Panc1 (cell line): ENCODE results near the gene PRKG1. TPM values are rescaled to one million over a fixed set of nuclear protein-coding genes. Genes with fewer than 3 reads are reported as not detected.

ENCODE experiments used
- ATAC-seq: fragments of 200-7000 bp; cut with Tn5 transposase; 2 replicates; pipeline ENCODE4 v1.9.1; 2020; ENCODE audit warnings: mild to moderate bottlenecking, moderate library complexity
- BruUV-seq: library from RNA; stranded (reverse); fragments of 400-500 nt; replicated peaks from 2 replicates; lab custom pipeline; 2021; lab: Mats Ljungman, UMichigan
- CTCF ChIA-PET: fragments of 300-600 bp; sonication (Branson Sonifier 250); formaldehyde crosslinking; loops from one replicate; lab custom pipeline; 2022; ENCODE audit warnings: antibody characterized with exemption; lab: Charles Lee
- POLR2A ChIA-PET: fragments of 300-600 bp; sonication (Branson Sonifier 250); formaldehyde crosslinking; loops from one replicate; lab custom pipeline; 2022; ENCODE audit warnings: antibody characterized with exemption; lab: Charles Lee
- DNase-seq: peaks from one replicate; pipeline ENCODE4 v3.0.0-alpha.2; 2010; ENCODE audit warnings: low read depth, low spot score
- H3K27ac ChIP-seq: 2 replicates; pipeline ENCODE4 v1.5.1; 2011; ENCODE audit warnings: mild to moderate bottlenecking, low read length, inconsistent platforms
- H3K27me3 ChIP-seq: fragments of 200-500 bp; sonication (Bioruptor generic); 2 replicates; pipeline ENCODE4 v1.6.0; 2014; ENCODE audit warnings: low read length, inconsistent platforms; ENCODE audit not compliant: control insufficient read depth, insufficient read depth
- H3K36me3 ChIP-seq: fragments of 200-500 bp; sonication (Bioruptor generic); 2 replicates; pipeline ENCODE4 v1.5.1; 2014; ENCODE audit warnings: inconsistent platforms, mild to moderate bottlenecking, low read length, moderate library complexity; ENCODE audit not compliant: control insufficient read depth, insufficient read depth
- H3K4me1 ChIP-seq: 2 replicates; pipeline ENCODE4 v1.5.1; 2011; ENCODE audit warnings: inconsistent platforms, mild to moderate bottlenecking, low read length, moderate library complexity; ENCODE audit not compliant: control insufficient read depth, insufficient read depth
- H3K4me3 ChIP-seq, 2 experiments: 2 replicates each; pipeline ENCODE4 v1.5.1; 2011 to 2012; ENCODE audit warnings: low read depth in 2 of 2, low read length in 2 of 2, mild to moderate bottlenecking in 2 of 2, inconsistent platforms in 1 of 2, moderate library complexity in 1 of 2
- H3K9me3 ChIP-seq: fragments of 200-500 bp; sonication (Bioruptor generic); 2 replicates; pipeline ENCODE4 v1.5.1; 2014; ENCODE audit warnings: low read depth, mild to moderate bottlenecking, inconsistent platforms, low read length, moderate library complexity; ENCODE audit not compliant: control insufficient read depth, insufficient read depth
- CTCF ChIP-seq: fragments of 450-650 bp; IDR thresholded peaks from 2 replicates; pipeline ENCODE4 v1.5.1; 2017; ENCODE audit warnings: mild to moderate bottlenecking
- POLR2AphosphoS5 ChIP-seq: IDR thresholded peaks from 2 replicates; pipeline ENCODE4 v1.6.1; 2012; ENCODE audit warnings: mild to moderate bottlenecking, low read depth, low read length, moderate library complexity
- REST ChIP-seq, 2 experiments: IDR thresholded peaks; 2 replicates each; pipeline ENCODE4 v1.6.1; 2011 to 2012; ENCODE audit warnings: low read depth in 2 of 2, control low read depth in 1 of 2, low read length in 1 of 2, mild to moderate bottlenecking in 1 of 2, moderate library complexity in 1 of 2; ENCODE audit not compliant: insufficient read depth in 1 of 2
- SIN3A ChIP-seq: IDR thresholded peaks from 2 replicates; pipeline ENCODE4 v1.6.1; 2012; ENCODE audit warnings: low read depth, mild to moderate bottlenecking, low read length, moderate library complexity, borderline replicate concordance; ENCODE audit not compliant: insufficient read depth
- TCF7L2 ChIP-seq: IDR thresholded peaks from 2 replicates; pipeline ENCODE4 v1.6.1; 2011; ENCODE audit warnings: mild to moderate bottlenecking, low read depth, low read length, inconsistent platforms
- in situ Hi-C: cut with HindIII; loops from 2 replicates; pipeline ENCODE4 v1.10.0; 2016; ENCODE audit warnings: low sequenced_read_pairs, low pct_unique_long_range_greater_than_20kb
- intact Hi-C: fragments of 100-400 bp; cut with micrococcal nuclease; formaldehyde crosslinking; loops from one replicate; pipeline ENCODE4 v1.10.0; 2022; ENCODE audit not compliant: unreplicated experiment
- total RNA-seq: library from RNA; stranded (reverse); gene quantifications from one replicate; pipeline ENCODE4 v1.2.1, GENCODE V29; 2021; ENCODE audit not compliant: unreplicated experiment

The PRKG1 gene
- total RNA-seq, 1 experiment from 2014 or later: 0.92 TPM

DNA sequence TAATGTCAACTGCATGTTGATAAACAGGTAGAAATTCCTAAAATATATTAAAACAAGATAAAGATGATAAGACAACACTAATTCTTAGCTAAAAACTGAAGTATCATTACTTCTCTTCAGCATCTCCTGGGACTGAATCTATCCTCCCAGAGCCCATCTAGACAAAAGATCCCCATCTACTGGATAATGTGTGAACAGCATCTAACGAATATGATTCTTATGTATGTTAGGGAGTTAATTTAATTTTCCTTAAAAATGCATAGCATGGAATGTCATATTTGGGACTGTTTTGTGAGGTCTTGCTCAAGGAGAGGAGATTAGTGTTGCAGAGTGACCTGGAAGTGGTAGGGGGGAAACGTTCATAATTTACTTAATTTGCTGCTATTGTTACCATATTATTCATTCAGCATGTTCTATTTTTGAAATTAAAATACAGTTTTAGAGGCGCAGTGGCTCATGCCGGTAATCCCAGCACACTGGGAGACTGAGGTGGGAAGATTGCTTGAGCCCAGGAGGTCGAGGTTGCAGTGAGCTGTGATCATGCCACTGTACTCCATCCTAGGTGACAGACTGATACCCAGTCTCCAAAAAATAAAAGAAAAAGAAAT, 930.2 kb downstream of the PRKG1 start:
- peak; percentile 82 for ATAC-seq

GRCh38 chr10:52007091-52007490, 932.8 kb downstream of the PRKG1 start:
- intact Hi-C loops: loop anchor here (10.0 kb wide), 2 partner anchors 208 to 942 kb away; no protein-coding TSS in a partner anchor
- ATAC-seq (no peak), DNase-seq (no peak)
- H3K36me3 ChIP-seq: no peaks in the 10 kb centered on the region
- no peaks in the 10 kb centered on the region for H3K4me1 ChIP-seq
- H3K4me3 ChIP-seq: no peak overlapping the region
- CTCF ChIA-PET: no interaction called here
- TF ChIP-seq POLR2AphosphoS5 (no peak), REST (IDR thresholded peaks at IDR 0.05; ENCODE audit: insufficient read depth in 1 of 2, low read depth in 2 of 2, low read length in 1 of 2) (no peak), CTCF (no peak), TCF7L2 (no peak), SIN3A (no peak)
- BruUV-seq: no TSS peak
- POLR2A ChIA-PET: no interaction called here
- no peaks in the 10 kb centered on the region for H3K9me3 ChIP-seq
- in situ Hi-C loops: no loop called here
- no peak overlapping the region for H3K27ac ChIP-seq
- no peaks in the 10 kb centered on the region; the same call in 1 of the 2 replicates for H3K27me3 ChIP-seq

More for the DNA sequence above, 930.2 kb downstream of the PRKG1 start:
- peak; percentile 8 for DNase-seq
- BruUV-seq: no TSS peak
- in situ Hi-C loops: no loop called here
- H3K27ac ChIP-seq: no peak overlapping the region
- H3K27me3 ChIP-seq: no peaks in the 10 kb centered on the region; the same call in 1 of the 2 replicates
- H3K4me3 ChIP-seq: no peak overlapping the region
- ChIA-PET POLR2A (no interaction called here), CTCF (interaction anchor here (0.6 kb wide), 1 partner anchor 21 kb away, joined by 3 read pairs; no protein-coding TSS in a partner anchor)
- no peaks in the 10 kb centered on the region for H3K9me3 ChIP-seq
- intact Hi-C loops: loop anchor here (10.0 kb wide), 2 partner anchors 210 to 940 kb away; no protein-coding TSS in a partner anchor
- H3K4me1 ChIP-seq: no peaks in the 10 kb centered on the region
- TF ChIP-seq SIN3A (no peak), CTCF (peak; percentile 80)
- no peaks in the 10 kb centered on the region for H3K36me3 ChIP-seq
